Adipose tissue (tissue), 3 donors: ENCODE measurements around the gene TESPA1. TPM values are rescaled to one million over a fixed set of nuclear protein-coding genes. Genes with fewer than 3 reads are reported as not detected.

ENCODE experiments used
- H3K27ac ChIP-seq: one replicate; pipeline ENCODE4 v1.5.1; 2013; ENCODE audit warnings: low read depth, low read length
- WGBS, 3 donors: extraction: QIAGEN DNeasy Blood & Tissue Kit; methylation state at CpG; one replicate each; pipeline ENCODE4 v1.1.7; 2013; 5-methylcytosine and 5-hydroxymethylcytosine counted together
- polyA plus RNA-seq, 3 donors: library from polyadenylated mRNA; stranded (reverse); fragments of 200-250 nt; gene quantifications; one replicate each; pipeline ENCODE4 v1.2.3, GENCODE V29; 2013
- donor health status: healthy with polysubstance abuse.
- donor health status: Bipolar disorder and iron deficiency.
- donor health status: healthy.

TESPA1 gene, protein sequence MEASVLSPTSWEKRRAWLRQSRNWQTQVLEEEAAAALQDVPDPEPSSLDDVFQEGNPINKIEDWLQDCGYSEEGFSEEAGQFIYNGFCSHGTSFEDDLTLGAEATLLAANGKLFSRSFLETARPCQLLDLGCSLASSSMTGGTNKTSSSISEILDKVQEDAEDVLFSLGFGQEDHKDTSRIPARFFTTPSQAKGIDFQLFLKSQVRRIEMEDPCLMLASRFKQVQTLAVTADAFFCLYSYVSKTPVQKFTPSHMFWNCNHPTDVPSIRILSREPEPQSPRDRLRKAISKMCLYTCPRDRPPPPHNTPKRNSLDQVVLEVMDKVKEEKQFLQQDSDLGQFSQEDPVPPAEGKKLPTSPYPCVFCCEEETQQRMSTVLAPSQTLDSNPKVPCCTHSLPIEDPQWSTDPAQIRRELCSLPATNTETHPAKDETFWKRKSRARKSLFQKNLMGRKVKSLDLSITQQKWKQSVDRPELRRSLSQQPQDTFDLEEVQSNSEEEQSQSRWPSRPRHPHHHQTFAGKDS
- polyA plus RNA-seq = under 1 TPM; 0.23 to 0.67 (median 0.37) TPM

DNA sequence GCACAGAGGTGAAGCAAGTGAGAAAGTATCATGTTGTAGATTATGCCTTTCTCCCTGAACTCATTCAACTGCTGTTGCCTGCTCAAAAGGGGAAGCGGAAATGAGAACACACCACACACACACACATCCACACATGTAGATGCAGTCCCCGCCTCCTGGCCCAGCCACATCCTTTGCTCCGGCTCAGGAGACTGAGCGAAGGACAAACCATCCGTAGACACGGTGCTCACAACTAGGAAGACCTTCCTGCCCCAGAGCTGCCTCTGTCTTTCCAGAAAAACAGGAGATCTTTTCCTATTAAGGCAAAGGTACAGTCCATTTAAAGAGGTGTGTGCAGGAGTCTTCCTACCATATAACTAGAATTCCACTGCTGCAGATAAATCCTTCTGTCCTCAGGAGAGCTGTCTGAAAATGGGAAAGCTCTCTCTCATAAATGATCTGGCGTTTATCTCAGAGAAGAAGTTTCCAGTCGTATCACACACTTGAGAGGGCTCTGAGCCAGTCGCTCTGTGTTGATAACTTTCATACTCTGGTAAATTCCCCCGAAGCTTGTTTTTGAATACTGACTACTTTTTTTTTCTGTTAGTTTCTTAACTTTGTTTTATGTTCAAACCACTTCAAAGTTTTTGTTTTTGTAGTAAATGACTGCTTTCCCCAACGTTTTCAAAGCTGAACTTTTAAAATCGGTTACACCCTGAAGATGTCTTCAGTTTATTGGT is at the start of gene TESPA1:
Gene TESPA1, minus strand, starts transcription at position 105 of the 719 bp plus-strand sequence. CDS start 10,200 bp downstream, outside the sequence.
- 23 to 48% (median 23%) methylated on average over 12 of the region's 12 CpGs for WGBS, 3 donors
- no peak within 1 kb of the TSS for H3K27ac ChIP-seq

DNA sequence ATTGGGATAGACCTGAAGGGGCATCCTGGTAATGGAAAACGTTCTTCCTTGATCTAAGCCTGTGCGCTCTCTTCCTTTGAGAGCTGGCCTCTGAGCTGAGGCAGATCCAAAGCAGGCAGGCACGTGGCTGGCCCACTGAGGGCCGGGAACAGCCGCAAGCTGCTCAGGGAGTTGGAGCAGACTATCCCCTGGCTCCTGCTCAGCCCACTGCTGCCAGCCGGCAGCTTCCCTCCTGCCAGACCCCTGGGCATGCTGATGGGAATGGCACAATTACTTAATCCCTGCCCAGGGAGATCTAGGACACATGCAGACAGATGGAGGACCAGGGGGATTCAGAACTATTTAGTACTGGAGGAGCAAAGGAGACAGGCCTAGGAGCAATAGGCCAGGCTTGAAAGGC is 49.7 kb upstream of the TESPA1 start:
- WGBS, 3 donors = 46 to 65% (median 65%) methylated on average over 6 of the region's 6 CpGs
- H3K27ac ChIP-seq = no peak overlapping the region

DNA sequence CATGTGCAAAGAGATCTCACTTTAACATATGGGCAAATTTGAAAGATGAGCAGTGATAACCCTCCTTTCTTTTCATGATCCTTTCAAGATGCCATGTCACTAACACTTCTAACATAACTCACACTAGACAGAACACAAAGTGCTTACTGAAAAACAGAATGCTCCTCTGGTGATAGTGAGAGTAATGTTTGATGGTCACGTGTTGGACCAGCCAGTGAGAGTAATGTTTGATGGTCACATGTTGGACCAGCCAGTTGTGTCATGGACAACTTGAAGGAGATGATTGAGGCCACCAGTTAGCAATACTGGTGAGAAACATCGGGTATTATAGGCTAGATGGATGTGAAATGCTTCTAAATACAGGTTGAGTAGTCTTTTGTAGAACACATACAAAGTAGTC is 40.9 kb upstream of the TESPA1 start:
- WGBS, 3 donors = 65 to 68% (median 66%) methylated on average over 2 of the region's 2 CpGs

DNA sequence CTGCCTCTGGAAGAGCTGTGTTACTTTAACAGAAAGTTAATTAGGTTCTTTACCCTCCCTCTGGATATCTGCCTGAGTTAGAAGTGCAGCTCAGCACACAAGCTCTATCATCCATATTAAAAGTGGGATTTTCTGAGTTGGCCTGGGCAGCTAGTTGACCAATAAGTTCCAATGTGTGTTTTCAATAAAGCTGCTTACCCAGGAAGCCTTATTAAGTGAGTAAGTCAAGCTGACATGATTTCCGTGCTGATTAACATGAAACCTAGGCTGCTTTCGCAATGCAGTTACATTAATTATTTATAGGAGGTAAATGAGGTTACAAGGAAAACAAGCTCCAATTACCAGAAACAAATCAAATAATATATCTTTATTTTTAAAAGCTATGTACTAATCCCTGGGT is 40.0 kb upstream of the TESPA1 start:
- 55 to 80% (median 76%) methylated on average over 2 of the region's 2 CpGs for WGBS, 3 donors
- no peak overlapping the region for H3K27ac ChIP-seq

More for the DNA sequence above, 40.9 kb upstream of the TESPA1 start:
- no peak overlapping the region for H3K27ac ChIP-seq

DNA sequence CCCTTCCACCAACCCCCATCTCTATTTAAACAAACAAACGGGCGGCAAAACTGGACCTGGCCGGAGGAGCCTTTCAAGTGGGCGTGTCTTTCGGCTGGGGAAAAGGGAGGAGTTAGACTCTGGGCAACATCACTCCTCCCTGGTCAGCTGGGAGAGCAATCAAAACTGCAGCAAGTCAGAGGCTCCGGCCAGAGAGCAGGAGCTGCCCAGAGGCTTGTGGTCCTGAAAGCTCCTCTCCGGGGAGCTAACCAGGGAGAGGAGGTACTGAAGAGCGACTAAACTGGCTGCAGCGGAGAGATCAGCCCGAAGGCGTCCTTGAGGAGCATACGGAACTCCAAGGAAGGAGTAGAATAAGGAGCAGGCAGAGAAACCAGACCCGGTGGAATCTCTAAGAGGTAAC is 35.2 kb upstream of the TESPA1 start, which contains the start of gene NEUROD4:
Gene NEUROD4, plus strand, starts transcription at position 191 of the 400 bp plus-strand sequence. CDS start 6,466 bp downstream, outside the sequence.
- no peak within 1 kb of the TSS for H3K27ac ChIP-seq
- 2 to 3% (median 3%) methylated on average over 13 of the region's 13 CpGs for WGBS, 3 donors

DNA sequence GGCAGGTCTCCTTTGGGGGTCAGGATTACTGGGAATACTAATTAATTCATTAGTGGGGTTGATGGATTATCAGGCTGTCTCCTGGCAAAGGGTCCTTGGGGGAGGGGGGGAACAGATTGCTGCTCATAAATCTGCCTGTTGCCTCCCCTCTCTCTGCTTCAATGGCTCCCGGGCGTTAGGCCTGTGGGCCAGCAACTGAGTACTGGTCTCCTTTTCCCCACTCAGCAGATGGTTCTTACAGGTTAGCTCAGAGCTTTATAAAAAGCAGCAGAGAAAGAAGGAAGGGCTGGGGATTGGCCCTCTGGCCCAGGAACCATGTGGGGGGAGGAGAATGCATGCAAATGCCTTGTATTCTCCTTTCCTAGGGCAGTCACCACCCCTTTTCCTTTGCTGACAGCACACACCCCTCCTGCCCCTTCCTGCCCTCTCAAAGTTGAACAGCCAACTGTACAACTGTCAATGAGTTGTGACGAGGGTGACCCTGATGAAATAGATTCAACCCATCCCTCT is 32.9 kb upstream of the TESPA1 start:
- WGBS, 3 donors = 27 to 53% (median 29%) methylated on average over 3 of the region's 3 CpGs
- no peak overlapping the region for H3K27ac ChIP-seq

DNA sequence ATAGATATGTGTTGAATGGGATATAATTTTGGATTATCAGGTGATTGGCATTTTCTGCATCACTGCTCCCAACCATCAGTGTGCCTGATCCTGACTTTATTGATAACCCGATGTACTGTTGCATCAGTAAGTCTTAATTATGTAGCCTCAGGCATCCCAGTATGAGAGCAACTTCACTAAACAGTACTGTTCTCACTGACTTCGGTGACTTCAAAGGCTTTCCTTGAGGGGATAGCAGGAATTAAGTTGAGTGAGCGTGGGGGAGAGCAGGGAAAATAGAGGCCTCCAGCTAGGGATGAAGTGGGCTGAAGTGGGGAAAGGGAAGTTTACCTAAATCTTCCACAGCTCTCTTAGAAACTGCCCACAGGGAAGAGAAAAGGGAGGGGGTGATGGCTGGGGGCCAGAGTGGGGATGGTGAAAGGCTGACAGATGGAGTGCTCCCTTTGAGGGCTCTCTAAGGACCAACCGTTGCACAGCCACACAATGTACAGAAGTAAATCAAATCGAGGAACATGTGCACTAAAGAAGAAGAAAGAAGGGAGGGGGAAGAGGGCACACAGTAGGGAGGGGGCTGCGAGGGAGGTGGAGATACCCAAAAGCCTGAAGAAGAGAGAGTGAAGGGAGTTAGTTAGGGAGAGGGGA is 24.5 kb upstream of the TESPA1 start:
- H3K27ac ChIP-seq = no peak overlapping the region
- 40 to 46% (median 43%) methylated on average over 6 of the region's 6 CpGs for WGBS, 3 donors

DNA sequence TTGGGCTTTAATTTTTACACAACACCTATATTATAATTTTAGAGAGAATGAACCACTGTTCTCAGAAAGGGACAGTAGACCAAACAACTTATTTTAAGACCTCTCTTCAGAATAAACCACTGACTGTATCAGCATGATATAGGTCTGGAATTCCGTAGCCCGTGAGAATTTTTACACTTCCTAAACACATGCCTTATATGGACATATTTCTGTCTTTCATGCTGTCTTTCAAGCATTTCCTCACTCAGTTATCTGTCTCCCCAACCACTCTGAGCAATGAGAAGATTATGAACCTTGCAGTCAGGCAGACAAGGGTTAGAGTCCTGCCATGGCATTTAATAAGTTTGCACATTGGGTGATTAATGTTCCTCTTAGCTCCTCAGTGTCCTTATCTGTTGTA is 17.8 kb upstream of the TESPA1 start:
- no peak overlapping the region for H3K27ac ChIP-seq
- WGBS, 3 donors = 56 to 64% (median 60%) methylated on average over 2 of the region's 2 CpGs

DNA sequence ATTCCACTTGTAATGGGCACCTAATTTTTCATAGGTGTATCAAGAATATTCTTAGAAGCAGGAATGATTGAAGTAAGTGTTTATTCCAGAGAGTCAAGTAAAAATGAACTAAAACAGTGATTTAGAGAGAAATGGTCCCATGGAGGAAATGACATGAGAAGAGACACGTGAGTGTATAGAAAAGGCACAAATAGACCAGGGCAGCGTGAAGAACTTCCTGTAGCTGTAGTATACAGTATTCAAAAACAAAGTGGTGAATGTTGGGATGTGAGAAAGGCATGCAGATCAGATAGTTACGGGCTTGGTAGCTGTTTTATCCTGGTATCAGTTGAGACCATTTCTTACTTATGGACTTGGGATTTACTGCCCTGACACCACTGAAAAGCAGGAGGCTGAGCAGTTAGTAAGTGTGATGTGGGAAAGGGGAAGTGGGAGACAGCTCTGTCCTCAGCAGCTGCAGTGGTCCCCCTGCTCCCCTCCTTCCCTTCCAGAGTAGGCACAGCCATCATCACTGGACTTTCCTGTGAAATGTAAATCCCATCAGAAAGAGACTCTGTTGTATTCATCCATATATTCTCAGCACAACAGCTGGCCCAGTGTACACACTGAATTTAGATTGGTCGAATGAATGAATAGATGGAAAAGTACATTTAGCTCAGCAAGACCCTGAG is 16.8 kb upstream of the TESPA1 start:
- no peak overlapping the region for H3K27ac ChIP-seq
- 48 to 52% (median 52%) methylated on average over 4 of the region's 4 CpGs for WGBS, 3 donors

DNA sequence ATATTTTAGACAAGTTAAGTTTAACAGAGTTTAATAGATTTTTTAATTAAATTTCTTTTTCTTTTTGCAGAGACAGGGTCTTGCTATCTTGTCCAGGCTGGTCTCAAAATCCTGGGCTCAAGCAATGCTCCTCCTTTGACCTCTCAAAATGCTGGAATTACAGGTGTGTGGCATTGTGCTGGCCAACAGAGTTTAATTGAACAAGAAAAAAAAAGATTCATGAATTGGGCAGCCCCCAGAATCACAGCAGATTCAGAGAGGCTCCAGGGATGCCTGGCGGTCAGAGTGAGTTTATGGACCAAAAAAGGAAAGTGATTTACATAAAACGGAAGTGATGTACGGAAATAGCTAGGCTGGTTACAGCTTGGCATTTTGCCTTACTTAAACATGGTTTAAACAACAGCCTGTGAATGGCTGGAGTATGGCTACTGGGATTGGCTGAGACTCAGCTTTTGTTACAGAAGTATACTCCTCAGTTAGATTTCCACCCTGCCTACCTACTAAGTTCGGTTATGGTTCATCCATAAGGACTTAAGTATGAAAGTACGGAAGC is 14.5 kb upstream of the TESPA1 start:
- WGBS, 3 donors = 45 to 62% (median 57%) methylated on average over 5 of the region's 5 CpGs
- H3K27ac ChIP-seq = no peak overlapping the region

DNA sequence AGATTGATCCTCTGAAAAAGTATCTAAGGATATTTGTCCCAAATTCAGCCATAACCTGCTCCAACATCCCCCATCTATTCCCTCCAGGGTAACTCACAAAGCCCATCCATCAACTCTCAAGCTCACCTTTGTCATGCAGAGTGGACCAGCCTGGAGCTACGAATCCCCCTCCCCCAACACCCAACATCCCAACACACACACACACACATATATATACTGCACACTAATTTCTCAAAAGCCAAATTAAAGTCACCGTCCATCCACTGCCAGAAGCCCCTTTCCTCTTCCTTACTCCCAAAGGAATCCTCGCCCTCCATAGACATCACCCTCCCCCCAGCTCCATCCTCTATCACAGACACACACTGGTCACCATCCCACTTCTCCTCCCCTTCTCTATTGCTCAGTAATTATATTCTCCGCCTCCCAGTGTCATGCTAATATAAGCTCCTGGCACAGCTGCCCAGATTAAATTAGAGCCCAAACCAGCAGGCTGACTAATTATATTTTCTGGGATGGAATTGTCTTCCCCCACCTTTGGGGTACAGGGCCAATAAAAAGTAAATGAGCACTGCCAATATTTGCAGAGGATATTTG is 13.5 kb upstream of the TESPA1 start:
- 63 to 81% (median 63%) methylated on average over 4 of the region's 4 CpGs for WGBS, 3 donors

DNA sequence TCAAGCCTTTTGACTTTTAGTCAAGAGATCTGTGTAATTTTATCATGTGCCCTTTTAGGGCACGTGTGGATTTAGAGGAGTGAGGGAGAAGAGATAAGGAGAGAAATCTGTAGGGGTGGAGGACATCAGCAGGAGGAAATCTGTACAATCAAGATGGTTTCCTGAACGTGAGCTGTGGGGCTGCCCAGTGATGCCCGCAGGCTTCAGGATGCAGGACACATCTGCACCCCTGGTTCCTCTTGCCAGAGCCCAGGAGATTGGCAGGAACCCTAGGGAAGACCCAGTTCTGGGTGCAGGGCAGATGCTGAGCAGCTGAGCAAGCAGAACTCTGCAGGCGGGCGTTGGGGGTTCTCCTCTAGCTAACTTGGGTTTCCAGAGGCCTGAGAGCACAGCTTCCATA is 11.6 kb upstream of the TESPA1 start:
- WGBS, 3 donors = 36 to 39% (median 37%) methylated on average over 5 of the region's 5 CpGs

More for the DNA sequence above, 13.5 kb upstream of the TESPA1 start:
- H3K27ac ChIP-seq = no peak overlapping the region

DNA sequence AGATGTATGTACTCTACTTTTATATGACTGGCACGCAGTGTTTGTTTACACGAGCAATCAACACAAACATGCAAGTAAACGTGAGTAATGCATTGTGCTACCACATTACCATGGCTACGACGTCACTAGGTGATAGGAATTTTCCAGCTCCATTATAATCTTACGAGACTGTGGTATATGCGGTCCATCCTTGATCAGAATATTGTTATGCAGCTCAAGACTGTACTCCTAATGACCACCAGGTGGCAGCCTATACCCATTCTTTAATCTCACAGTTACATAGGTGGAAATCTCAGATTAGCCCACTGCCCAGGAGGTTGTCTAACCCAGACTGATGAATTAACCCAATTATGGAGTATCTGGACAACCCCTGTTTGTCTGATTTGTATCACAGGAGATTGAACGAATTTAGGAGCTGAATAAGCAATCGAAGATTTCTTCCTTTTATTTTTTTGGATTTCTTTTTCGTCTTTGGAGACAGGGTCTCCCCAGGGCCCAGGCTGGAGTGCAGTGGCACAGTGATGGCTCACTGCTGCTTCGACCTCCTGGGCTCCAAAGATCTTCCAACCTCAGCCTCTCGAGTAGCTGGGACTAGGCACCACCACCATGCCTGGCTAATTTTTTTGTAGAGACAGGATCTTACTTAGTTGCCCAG is 8.7 kb upstream of the TESPA1 start:
- H3K27ac ChIP-seq = no peak overlapping the region
- 22 to 26% (median 26%) methylated on average over 12 of the region's 12 CpGs for WGBS, 3 donors

More for the DNA sequence above, 11.6 kb upstream of the TESPA1 start:
- H3K27ac ChIP-seq = no peak overlapping the region

DNA sequence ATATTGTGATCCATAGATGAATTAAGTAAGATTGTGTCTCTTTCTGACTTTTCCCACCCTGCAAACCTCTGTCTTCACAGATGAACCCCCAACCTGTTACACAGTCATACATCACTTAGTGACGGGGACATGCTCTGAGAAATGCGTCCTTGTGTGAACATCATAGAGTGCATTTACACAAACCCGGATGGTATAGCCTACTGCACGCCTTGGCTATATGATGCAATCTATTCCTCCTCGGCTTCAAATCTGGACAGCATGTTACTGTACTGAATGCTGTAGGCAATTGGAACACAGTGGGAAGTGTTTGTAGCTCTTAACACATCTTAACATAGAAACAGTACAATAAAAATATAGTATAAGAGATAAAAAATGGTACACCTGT is 7.4 kb upstream of the TESPA1 start:
- 58 to 76% (median 67%) methylated on average over 5 of the region's 5 CpGs for WGBS, 3 donors

DNA sequence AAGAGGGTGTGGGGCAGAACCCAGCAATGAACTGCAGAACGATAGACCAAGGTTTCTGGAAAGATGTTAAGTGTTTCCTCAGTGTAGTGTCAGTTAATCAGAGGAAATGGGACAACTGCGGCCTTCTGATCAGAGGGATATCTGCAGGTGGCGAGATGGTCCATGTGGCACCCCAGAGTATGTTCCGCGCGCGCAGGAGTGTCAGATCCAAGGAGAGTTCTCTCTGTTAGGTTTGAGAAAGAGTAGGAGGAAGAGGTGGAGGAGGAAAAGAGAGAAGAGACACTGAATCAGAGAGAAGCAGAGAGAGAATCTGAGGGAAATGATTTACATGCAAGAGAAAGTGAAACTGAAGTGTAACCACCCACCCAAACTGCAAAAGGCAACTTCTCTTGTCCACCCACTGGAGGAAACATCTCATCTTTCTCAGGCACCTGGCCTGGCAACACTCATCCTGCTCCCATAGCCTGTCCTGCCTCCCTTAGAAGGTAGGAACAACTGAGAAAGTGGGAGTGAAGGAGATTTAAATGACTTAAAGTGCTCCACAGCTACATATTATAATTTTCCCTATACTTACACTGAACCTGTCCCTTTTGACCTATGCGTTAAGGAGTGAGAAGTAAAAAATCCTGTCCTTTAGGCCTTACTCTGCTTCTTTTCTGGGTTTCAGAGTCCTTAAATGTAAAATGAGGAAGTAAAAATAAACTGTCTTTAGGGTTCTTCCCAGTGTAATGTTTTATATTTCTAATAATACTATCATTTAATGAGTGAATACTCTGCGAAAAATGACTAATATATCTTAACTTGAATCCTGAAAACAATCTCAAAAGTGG is 6.8 kb upstream of the TESPA1 start:
- 77 to 87% (median 85%) methylated on average over 9 of the region's 9 CpGs for WGBS, 3 donors
- no peak overlapping the region for H3K27ac ChIP-seq

More for the DNA sequence above, 7.4 kb upstream of the TESPA1 start:
- H3K27ac ChIP-seq = no peak overlapping the region

DNA sequence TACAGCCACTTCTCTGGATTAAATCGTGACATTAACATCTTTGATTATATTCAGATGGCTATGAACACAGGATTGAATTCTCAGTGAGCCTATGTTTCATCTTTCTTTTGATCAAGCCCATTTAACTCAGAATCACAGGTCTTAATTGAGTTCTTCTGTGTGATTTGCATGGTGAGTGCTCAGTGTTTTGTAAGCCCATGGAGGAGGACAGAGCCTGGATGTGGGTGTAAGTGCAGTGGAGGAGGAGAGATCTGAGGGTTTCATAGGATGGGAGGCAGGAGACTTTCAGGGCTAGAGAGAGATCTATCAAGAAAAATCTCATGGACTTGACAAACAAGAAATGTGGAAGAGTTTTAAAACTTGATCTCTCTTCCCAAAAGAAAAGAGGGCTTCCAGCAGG is 5.3 kb upstream of the TESPA1 start:
- no peak overlapping the region for H3K27ac ChIP-seq
- WGBS, 3 donors = 34 to 64% (median 42%) methylated on average over 1 of the region's 1 CpG
